Esophagus muscularis mucosa (tissue), 4 donors: ENCODE measurements around the gene LACRT. TPM values are rescaled to one million over a fixed set of nuclear protein-coding genes. Genes with fewer than 3 reads are reported as not detected.

Experiments used
- DNase-seq: peaks from one replicate; pipeline ENCODE4 v3.0.0-alpha.2; 2017; ENCODE audit errors: extremely low spot score
- H3K27ac ChIP-seq, 4 donors: fragments of 200-600 bp; sonication (generic); replicated peaks in 1 of 4; 1 replicate in 3 of 4; 2 replicates in 1 of 4; pipeline ENCODE4 v1.5.1; 2016 to 2019; ENCODE audit warnings: mild to moderate bottlenecking in 1 of 4
- H3K27me3 ChIP-seq, 4 donors: fragments of 200-600 bp; sonication (generic); one replicate each; pipeline versions ENCODE4 v1.5.1 to v1.6.0; 2016 to 2019
- H3K36me3 ChIP-seq, 4 donors: fragments of 200-600 bp; sonication (generic); one replicate each; pipeline ENCODE4 v1.5.1; 2016 to 2019
- H3K4me1 ChIP-seq, 4 donors: fragments of 200-600 bp; sonication (generic); one replicate each; pipeline ENCODE4 v1.5.1; 2016 to 2019
- H3K4me3 ChIP-seq, 4 donors: fragments of 200-600 bp; sonication (generic); 1 replicate in 2 of 4; 2 replicates in 2 of 4; pipeline ENCODE4 v1.5.1; 2016 to 2019; ENCODE audit warnings: mild to moderate bottlenecking in 4 of 4, moderate library complexity in 1 of 4
- H3K9me3 ChIP-seq, 4 donors: fragments of 200-600 bp; sonication (generic); 1 replicate in 3 of 4; 2 replicates in 1 of 4; pipeline ENCODE4 v1.5.1; 2016 to 2019
- CTCF ChIP-seq, 3 experiments: fragments of 200-600 bp in 2 of 3; fragments of 450-650 bp in 1 of 3; sonication (generic) in 2 of 3; IDR thresholded peaks; one replicate each; pipeline ENCODE4 v1.5.1; 2017 to 2019; ENCODE audit warnings: antibody characterized with exemption in 3 of 3, mild to moderate bottlenecking in 2 of 3, moderate library complexity in 1 of 3
- EP300 ChIP-seq: sonication (generic); formaldehyde crosslinking; IDR thresholded peaks from one replicate; pipeline ENCODE4 v1.6.1; 2017; ENCODE audit warnings: antibody characterized with exemption
- POLR2A ChIP-seq: fragments of 450-650 bp; IDR thresholded peaks from one replicate; pipeline ENCODE4 v1.6.1; 2017; ENCODE audit warnings: antibody characterized with exemption, moderate library complexity, mild to moderate bottlenecking, low read depth
- POLR2AphosphoS5 ChIP-seq, 2 donors: sonication (generic); formaldehyde crosslinking; IDR thresholded peaks; one replicate each; pipeline ENCODE4 v1.6.1; 2017; ENCODE audit warnings: antibody characterized with exemption in 2 of 2
- WGBS: methylation state at CpG from one replicate; pipeline ENCODE4 v1.1.5; 2018; 5-methylcytosine and 5-hydroxymethylcytosine counted together
- intact Hi-C: fragments of 100-400 bp; cut with DNase I; formaldehyde crosslinking; loops from one replicate; pipeline ENCODE4 v1.15.1; 2023
- total RNA-seq, 4 donors: library from RNA; depleted of rRNA; stranded (reverse); fragments of >200 nt; gene quantifications; one replicate each; pipeline versions ENCODE4 v1.1.0 to v1.2.1, GENCODE V29; 2016

LACRT gene
- total RNA-seq, 4 donors from 2014 or later, result not detected

- no peak for DNase-seq
- no peak overlapping the region for H3K4me3 ChIP-seq
- intact Hi-C loops, result no loop called here
Observed at GRCh38 chr12:54586620-54587019, 48.1 kb downstream of the LACRT start.

GRCh38 chr12:54585243-54585642, 49.5 kb downstream of the LACRT start:
- intact Hi-C loops, result no loop called here
- 80% methylated on average over 2 of the region's 2 CpGs for WGBS
- H3K27me3 ChIP-seq, result peaks cover 0 to 10% (median 0%) of the 10 kb centered on the region in 4 donors
- H3K4me3 ChIP-seq, result no peak overlapping the region
- no peak overlapping the region for H3K27ac ChIP-seq
- H3K9me3 ChIP-seq, result no peaks in the 10 kb centered on the region
- peaks cover 27 to 35% (median 31%) of the 10 kb centered on the region in 4 donors for H3K4me1 ChIP-seq
- H3K36me3 ChIP-seq, result peaks cover 0 to 25% (median 0%) of the 10 kb centered on the region in 4 donors
- no peak for DNase-seq
- TF ChIP-seq EP300, result no peak
- TF ChIP-seq POLR2A, result no peak
- TF ChIP-seq POLR2AphosphoS5 (IDR thresholded peaks at IDR 0.05), result no peak
- no peak for TF ChIP-seq CTCF (IDR thresholded peaks at IDR 0.05)

More at GRCh38 chr12:54586620-54587019, 48.1 kb downstream of the LACRT start:
- Histone ChIP-seq H3K27me3 (peaks cover 0 to 10% (median 0%) of the 10 kb centered on the region in 4 donors), H3K27ac (peak overlapping the region in 2 of 4 donors; percentile 2 to 40), H3K9me3 (no peaks in the 10 kb centered on the region), H3K36me3 (peaks cover 0 to 25% (median 0%) of the 10 kb centered on the region in 4 donors), H3K4me1 (peaks cover 39 to 46% (median 43%) of the 10 kb centered on the region in 4 donors)
- no peak for TF ChIP-seq POLR2A
- 82% methylated on average over 2 of the region's 2 CpGs for WGBS

GRCh38 chr12:54584128-54584527, 50.6 kb downstream of the LACRT start:
- 69% methylated on average over 9 of the region's 9 CpGs for WGBS
- intact Hi-C loops, result no loop called here
- DNase-seq, result no peak
- peaks cover 0 to 25% (median 0%) of the 10 kb centered on the region in 4 donors for H3K36me3 ChIP-seq
- peaks cover 0 to 10% (median 0%) of the 10 kb centered on the region in 4 donors for H3K27me3 ChIP-seq
- peaks cover 19 to 42% (median 37%) of the 10 kb centered on the region in 4 donors for H3K4me1 ChIP-seq
- TF ChIP-seq POLR2AphosphoS5 (IDR thresholded peaks at IDR 0.05) (no peak), EP300 (no peak), POLR2A (no peak), CTCF (IDR thresholded peaks at IDR 0.05) (no peak)
- no peak overlapping the region for H3K27ac ChIP-seq
- H3K4me3 ChIP-seq, result no peak overlapping the region
- H3K9me3 ChIP-seq, result no peaks in the 10 kb centered on the region

GRCh38 chr12:54583726-54584125, 51.0 kb downstream of the LACRT start:
- DNase-seq, result no peak
- Histone ChIP-seq H3K4me3 (no peak overlapping the region), H3K27ac (no peak overlapping the region), H3K4me1 (peaks cover 15 to 38% (median 33%) of the 10 kb centered on the region in 4 donors), H3K9me3 (no peaks in the 10 kb centered on the region), H3K27me3 (peaks cover 0 to 9% (median 0%) of the 10 kb centered on the region in 4 donors), H3K36me3 (peaks cover 0 to 25% (median 0%) of the 10 kb centered on the region in 4 donors)
- TF ChIP-seq POLR2A (no peak), EP300 (no peak), CTCF (IDR thresholded peaks at IDR 0.05) (no peak), POLR2AphosphoS5 (IDR thresholded peaks at IDR 0.05) (no peak)
- WGBS, result 73% methylated on average over 4 of the region's 4 CpGs
- intact Hi-C loops, result no loop called here

GRCh38 chr12:54581412-54581811, 53.3 kb downstream of the LACRT start:
- no peak for TF ChIP-seq POLR2A
- no peak for TF ChIP-seq CTCF (IDR thresholded peaks at IDR 0.05)
- no peak for TF ChIP-seq POLR2AphosphoS5 (IDR thresholded peaks at IDR 0.05)
- no peak for TF ChIP-seq EP300
- intact Hi-C loops, result no loop called here
- H3K27ac ChIP-seq, result no peak overlapping the region

More at GRCh38 chr12:54581412-54581811, 53.3 kb downstream of the LACRT start:
- Histone ChIP-seq H3K36me3 (peaks cover 0 to 25% (median 10%) of the 10 kb centered on the region in 4 donors), H3K9me3 (no peaks in the 10 kb centered on the region), H3K4me1 (peaks cover 0 to 15% (median 11%) of the 10 kb centered on the region in 4 donors), H3K27me3 (no peaks in the 10 kb centered on the region), H3K4me3 (no peak overlapping the region)
- no peak for DNase-seq
- 84% methylated on average over 6 of the region's 6 CpGs for WGBS

Other genes starting within 250 kb of the LACRT start
- 100 to 1,000 TPM; 264 to 785 (median 602) TPM for gene ITGA5, start 215.6 kb downstream of the LACRT start, total RNA-seq
- not detected for gene GTSF1, start 161.3 kb downstream of the LACRT start, total RNA-seq
- 10 to 100 TPM; 11.1 to 23.2 (median 20.0) TPM for gene NCKAP1L, start 137.1 kb downstream of the LACRT start, total RNA-seq
- 1 to 10 TPM; 4.5 to 9.7 (median 5.0) TPM for gene PDE1B, start 85.3 kb downstream of the LACRT start, total RNA-seq
- gene PPP1R1A, start 46.2 kb downstream of the LACRT start, total RNA-seq, result 10 to 100 TPM in 1 of 4 donors, 1 to 10 TPM in 3; 3.6 to 10.2 (median 7.0) TPM
- not detected for gene DCD, start 13.5 kb upstream of the LACRT start, total RNA-seq
- not detected for gene MUCL1, start 219.6 kb upstream of the LACRT start, total RNA-seq